OCI-LY7 (cell line): ENCODE measurements around the gene HSPB9. TPM values are rescaled to one million over a fixed set of nuclear protein-coding genes. Genes with fewer than 3 reads are reported as not detected.

Experiments
- BruUV-seq: library from RNA; stranded (reverse); fragments of 400-500 nt; replicated peaks from 2 replicates; lab custom pipeline; 2021; lab: Mats Ljungman, UMichigan
- CTCF ChIA-PET: fragments of 300-600 bp; sonication (Branson Sonifier 250); formaldehyde crosslinking; loops from one replicate; lab custom pipeline; 2022; ENCODE audit warnings: antibody characterized with exemption; ENCODE audit not compliant: unreplicated experiment; lab: Charles Lee
- POLR2A ChIA-PET: fragments of 300-600 bp; sonication (Branson Sonifier 250); formaldehyde crosslinking; loops from one replicate; lab custom pipeline; 2022; ENCODE audit warnings: antibody characterized with exemption; lab: Charles Lee
- DNase-seq: peaks from one replicate; pipeline ENCODE4 v3.0.0-alpha.2; 2015; ENCODE audit warnings: low spot score
- H2AFZ ChIP-seq: fragments of 200-600 bp; sonication (generic), shearing (Covaris generic); 2 replicates; pipeline ENCODE4 v1.6.1; 2014; ENCODE audit warnings: mild to moderate bottlenecking, antibody characterized with exemption, low read length, moderate library complexity
- H3K27ac ChIP-seq: fragments of 200-600 bp; sonication (generic); 2 replicates; pipeline ENCODE4 v1.5.1; 2014; ENCODE audit warnings: mixed run types, low read depth, mild to moderate bottlenecking, moderate library complexity, low read length, inconsistent platforms; ENCODE audit not compliant: poor library complexity, severe bottlenecking
- H3K36me3 ChIP-seq: fragments of 200-600 bp; sonication (generic); 2 replicates; pipeline ENCODE4 v1.6.1; 2014; ENCODE audit warnings: mild to moderate bottlenecking, antibody characterized with exemption, low read length, moderate library complexity, mixed read lengths; ENCODE audit not compliant: insufficient read depth
- H3K4me1 ChIP-seq: fragments of 200-600 bp; sonication (generic); 2 replicates; pipeline ENCODE4 v1.5.1; 2014; ENCODE audit warnings: mild to moderate bottlenecking, low read length; ENCODE audit not compliant: insufficient read depth, poor library complexity, severe bottlenecking
- H3K4me2 ChIP-seq: fragments of 200-600 bp; sonication (generic); 2 replicates; pipeline ENCODE4 v1.6.1; 2014; ENCODE audit warnings: mild to moderate bottlenecking, low read length
- H3K4me3 ChIP-seq: fragments of 200-600 bp; sonication (generic); 2 replicates; pipeline ENCODE4 v1.5.1; 2014; ENCODE audit warnings: mild to moderate bottlenecking, low read depth, low read length; ENCODE audit not compliant: poor library complexity, severe bottlenecking
- H3K79me2 ChIP-seq: fragments of 200-600 bp; sonication (generic); 2 replicates; pipeline ENCODE4 v1.6.1; 2016; ENCODE audit warnings: low read depth, mild to moderate bottlenecking, low read length, moderate library complexity, mixed read lengths; ENCODE audit not compliant: insufficient read depth
- H3K9me2 ChIP-seq: fragments of 200-600 bp; sonication (generic); 2 replicates; pipeline ENCODE4 v1.6.1; 2016; ENCODE audit warnings: mild to moderate bottlenecking, low read length, mixed read lengths; ENCODE audit not compliant: insufficient read depth
- H3K9me3 ChIP-seq: fragments of 200-600 bp; sonication (generic); 2 replicates; pipeline ENCODE4 v1.6.1; 2014; ENCODE audit warnings: mild to moderate bottlenecking, mixed run types, low read length, mixed read lengths
- H4K20me1 ChIP-seq: fragments of 200-600 bp; sonication (generic); 2 replicates; pipeline ENCODE4 v1.6.1; 2014; ENCODE audit warnings: mild to moderate bottlenecking, antibody characterized with exemption, low read length, moderate library complexity, mixed read lengths; ENCODE audit not compliant: insufficient read depth
- CTCF ChIP-seq: fragments of 200-600 bp; sonication (generic); conservative IDR thresholded peaks from 2 replicates; pipeline ENCODE4 v1.5.1; 2014; ENCODE audit warnings: mild to moderate bottlenecking, antibody characterized with exemption, low read length, moderate library complexity, mixed read lengths
- EZH2phosphoT487 ChIP-seq: fragments of 200-600 bp; sonication (generic); IDR thresholded peaks from 2 replicates; pipeline ENCODE4 v1.6.1; 2018; ENCODE audit warnings: low read depth, borderline replicate concordance, mild to moderate bottlenecking, mixed run types, antibody characterized with exemption, low read length, moderate library complexity, mixed read lengths
- intact Hi-C: fragments of 100-400 bp; cut with micrococcal nuclease; formaldehyde crosslinking; loops from one replicate; pipeline ENCODE4 v1.10.0; 2022; ENCODE audit not compliant: unreplicated experiment
- total RNA-seq, 2 experiments: library from RNA; depleted of rRNA in 1 of 2; stranded (reverse); fragments of >200 nt in 1 of 2; shearing (Covaris generic) in 1 of 2; gene quantifications; 2 replicates each; pipeline ENCODE4 v1.2.3, GENCODE V29; 2014 to 2022

HSPB9 gene
- total RNA-seq, 2 experiments from 2014 or later = 0.16 TPM; not detected in 1

- H3K4me1 ChIP-seq = peaks cover 18% of the 10 kb centered on the region
- H3K79me2 ChIP-seq = peaks cover 33% of the 10 kb centered on the region; the same call in 1 of the 2 replicates
- no peaks in the 10 kb centered on the region for H3K9me3 ChIP-seq
- no peaks in the 10 kb centered on the region for H3K9me2 ChIP-seq
- no peak overlapping the region for H3K27ac ChIP-seq
- no peak for DNase-seq
- intact Hi-C loops = no loop called here
- BruUV-seq = no TSS peak
- no peaks in the 10 kb centered on the region for H4K20me1 ChIP-seq
- H3K4me3 ChIP-seq = no peak overlapping the region
- H3K36me3 ChIP-seq = peaks cover 56% of the 10 kb centered on the region
- no peak overlapping the region for H2AFZ ChIP-seq
- CTCF ChIA-PET = no interaction called here
- H3K4me2 ChIP-seq = no peak overlapping the region
- POLR2A ChIA-PET = no interaction called here
- TF ChIP-seq EZH2phosphoT487 (no peak), CTCF (no peak)
Measured at GRCh38 chr17:42146911-42147607, 24.5 kb downstream of the HSPB9 start.

- intact Hi-C loops = no loop called here
- H3K79me2 ChIP-seq = peaks cover 41% of the 10 kb centered on the region
Measured at GRCh38 chr17:42153919-42154742, 31.5 kb downstream of the HSPB9 start.

More at GRCh38 chr17:42153919-42154742, 31.5 kb downstream of the HSPB9 start:
- H3K9me2 ChIP-seq = no peaks in the 10 kb centered on the region
- H3K4me1 ChIP-seq = peaks cover 15% of the 10 kb centered on the region
- H3K4me3 ChIP-seq = peak overlapping the region; percentile 98
- no peak overlapping the region; the same call in 1 of the 2 replicates for H2AFZ ChIP-seq
- H3K27ac ChIP-seq = peak overlapping the region; percentile 27
- peaks cover 8% of the 10 kb centered on the region; the same call in 1 of the 2 replicates for H3K36me3 ChIP-seq
- peaks cover 12% of the 10 kb centered on the region; the same call in 1 of the 2 replicates for H4K20me1 ChIP-seq
- TF ChIP-seq CTCF (no peak), EZH2phosphoT487 (no peak)
- H3K4me2 ChIP-seq = peak overlapping the region; percentile 98
- DNase-seq = no peak
- ChIA-PET POLR2A (interaction anchor here (1.0 to 1.4 kb wide), 3 partner anchors 20 to 27 kb away, joined by 3 to 6 read pairs (median 3); no protein-coding TSS in a partner anchor), CTCF (interaction anchor here (0.6 to 1.0 kb wide), 2 partner anchors 82 to 794 kb away, joined by 3 read pairs; no protein-coding TSS in a partner anchor)
- BruUV-seq = TSS peak; percentile 70
- no peaks in the 10 kb centered on the region for H3K9me3 ChIP-seq
